Hepatocyte (in vitro differentiated cells): ENCODE data around the gene EIF4G3. TPM values are rescaled to one million over a fixed set of nuclear protein-coding genes. Genes with fewer than 3 reads are reported as not detected.

Source experiments
- DNase-seq: peaks from one replicate; pipeline ENCODE4 v3.0.0-alpha.2; 2016; ENCODE audit warnings: low spot score
- H2AFZ ChIP-seq: fragments of 200-600 bp; sonication (generic); 2 replicates; pipeline ENCODE4 v1.6.0; 2016; ENCODE audit warnings: antibody characterized with exemption, mild to moderate bottlenecking
- H3K27ac ChIP-seq: fragments of 200-600 bp; sonication (generic); 2 replicates; pipeline ENCODE4 v1.5.1; 2016; ENCODE audit warnings: mild to moderate bottlenecking
- H3K27me3 ChIP-seq: fragments of 200-600 bp; sonication (generic); 2 replicates; pipeline ENCODE4 v1.6.1; 2016
- H3K36me3 ChIP-seq: fragments of 200-600 bp; sonication (generic); replicated peaks from 2 replicates; pipeline ENCODE4 v1.5.1; 2016; ENCODE audit warnings: low read depth; ENCODE audit not compliant: insufficient read depth
- H3K4me1 ChIP-seq: fragments of 200-600 bp; sonication (generic); 2 replicates; pipeline ENCODE4 v1.5.1; 2016; ENCODE audit warnings: mild to moderate bottlenecking, moderate library complexity; ENCODE audit not compliant: insufficient read depth
- H3K4me2 ChIP-seq: fragments of 200-600 bp; sonication (generic); 2 replicates; pipeline ENCODE4 v1.6.0; 2016
- H3K4me3 ChIP-seq: fragments of 200-600 bp; sonication (generic); 2 replicates; pipeline ENCODE4 v1.5.1; 2016; ENCODE audit warnings: mild to moderate bottlenecking
- H3K79me2 ChIP-seq: fragments of 200-600 bp; sonication (generic); 2 replicates; pipeline ENCODE4 v1.6.0; 2017; ENCODE audit warnings: mild to moderate bottlenecking
- H3K9me2 ChIP-seq: fragments of 200-600 bp; sonication (generic); replicated peaks from 2 replicates; pipeline ENCODE4 v1.6.0; 2017; ENCODE audit warnings: mild to moderate bottlenecking; ENCODE audit not compliant: insufficient read depth
- H3K9me3 ChIP-seq: fragments of 200-600 bp; sonication (generic); 2 replicates; pipeline ENCODE4 v1.5.1; 2016; ENCODE audit warnings: low read depth, mild to moderate bottlenecking
- H4K20me1 ChIP-seq: fragments of 200-600 bp; sonication (generic); 2 replicates; pipeline ENCODE4 v1.6.0; 2016; ENCODE audit warnings: mild to moderate bottlenecking; ENCODE audit not compliant: insufficient read depth, poor library complexity, severe bottlenecking
- CTCF ChIP-seq: fragments of 200-600 bp; sonication (generic); IDR thresholded peaks from 2 replicates; pipeline ENCODE4 v1.5.1; 2016; ENCODE audit warnings: antibody characterized with exemption, mild to moderate bottlenecking; ENCODE audit not compliant: poor library complexity
- EZH2 ChIP-seq: fragments of 200-600 bp; sonication (generic); IDR thresholded peaks from 2 replicates; pipeline ENCODE4 v1.6.1; 2016; ENCODE audit warnings: antibody characterized with exemption, mild to moderate bottlenecking, borderline replicate concordance
- EZH2phosphoT487 ChIP-seq: fragments of 200-600 bp; sonication (generic); IDR thresholded peaks from one replicate; pipeline ENCODE4 v1.6.1; 2018; ENCODE audit warnings: antibody characterized with exemption, mild to moderate bottlenecking, low read depth, moderate library complexity; ENCODE audit not compliant: unreplicated experiment, severe bottlenecking
- WGBS: methylation state at CpG from one replicate; pipeline ENCODE4 v1.1.6; 2016; ENCODE audit warnings: low lambda C conversion rate; ENCODE audit errors: missing lambda C conversion rate; 5-methylcytosine and 5-hydroxymethylcytosine counted together
- polyA plus RNA-seq: library from polyadenylated mRNA; unstranded; fragments of >200 nt; fragmentation: Nextera tagmentation; extraction: Ambion mirVana; gene quantifications from 2 replicates; pipeline ENCODE4 v1.2.1, GENCODE V29; 2016
- total RNA-seq: library from RNA; depleted of rRNA; stranded (reverse); fragments of >200 nt; gene quantifications from 2 replicates; pipeline ENCODE4 v1.2.3, GENCODE V29; 2014

The EIF4G3 gene
- total and polyA plus RNA-seq, 2 experiments from 2014 or later, result 33.4 to 42.2 TPM

- Histone ChIP-seq H3K4me3 (no peak overlapping the region), H4K20me1 (no peaks in the 10 kb centered on the region), H3K4me1 (no peaks in the 10 kb centered on the region), H3K4me2 (no peak overlapping the region), H3K27me3 (no peaks in the 10 kb centered on the region), H3K36me3 (no peaks in the 10 kb centered on the region), H3K27ac (no peak overlapping the region), H2AFZ (no peak overlapping the region), H3K9me3 (no peaks in the 10 kb centered on the region), H3K79me2 (no peaks in the 10 kb centered on the region), H3K9me2 (no peaks in the 10 kb centered on the region)
- 77% methylated on average over 2 of the region's 2 CpGs for WGBS
- no peak for DNase-seq
- TF ChIP-seq EZH2 (no peak), CTCF (no peak), EZH2phosphoT487 (no peak)
These were observed 327.6 kb downstream of the EIF4G3 start for GRCh38 chr1:20849100-20849499.

- 33% methylated on average over 1 of the region's 1 CpG for WGBS
These were observed 328.5 kb downstream of the EIF4G3 start for GRCh38 chr1:20848162-20848561.

GRCh38 chr1:20847611-20848080 lies 329.1 kb downstream of the EIF4G3 start:
- Histone ChIP-seq H3K4me1 (no peaks in the 10 kb centered on the region), H2AFZ (no peak overlapping the region), H3K4me3 (no peak overlapping the region), H3K9me2 (no peaks in the 10 kb centered on the region), H3K4me2 (no peak overlapping the region), H3K9me3 (no peaks in the 10 kb centered on the region), H3K27ac (no peak overlapping the region), H3K79me2 (no peaks in the 10 kb centered on the region), H4K20me1 (no peaks in the 10 kb centered on the region), H3K27me3 (no peaks in the 10 kb centered on the region), H3K36me3 (no peaks in the 10 kb centered on the region)
- no peak for TF ChIP-seq EZH2
- TF ChIP-seq CTCF, result no peak
- no peak for TF ChIP-seq EZH2phosphoT487
- DNase-seq, result no peak
- 86% methylated on average over 4 of the region's 4 CpGs for WGBS

More at GRCh38 chr1:20848162-20848561, 328.5 kb downstream of the EIF4G3 start:
- Histone ChIP-seq H3K9me3 (no peaks in the 10 kb centered on the region), H3K27ac (no peak overlapping the region), H3K9me2 (no peaks in the 10 kb centered on the region), H3K4me2 (no peak overlapping the region), H2AFZ (no peak overlapping the region), H3K4me1 (no peaks in the 10 kb centered on the region), H3K36me3 (no peaks in the 10 kb centered on the region), H3K27me3 (no peaks in the 10 kb centered on the region), H3K79me2 (no peaks in the 10 kb centered on the region), H3K4me3 (no peak overlapping the region), H4K20me1 (no peaks in the 10 kb centered on the region)
- TF ChIP-seq EZH2 (no peak), CTCF (no peak)
- DNase-seq, result no peak
